ENCODE results near the gene LARP4. TPM values are rescaled to one million over a fixed set of nuclear protein-coding genes. Genes with fewer than 3 reads are reported as not detected.

LARP4 gene
- total RNA-seq, 1 experiment from 2014 or later = 92.7 TPM

DNA sequence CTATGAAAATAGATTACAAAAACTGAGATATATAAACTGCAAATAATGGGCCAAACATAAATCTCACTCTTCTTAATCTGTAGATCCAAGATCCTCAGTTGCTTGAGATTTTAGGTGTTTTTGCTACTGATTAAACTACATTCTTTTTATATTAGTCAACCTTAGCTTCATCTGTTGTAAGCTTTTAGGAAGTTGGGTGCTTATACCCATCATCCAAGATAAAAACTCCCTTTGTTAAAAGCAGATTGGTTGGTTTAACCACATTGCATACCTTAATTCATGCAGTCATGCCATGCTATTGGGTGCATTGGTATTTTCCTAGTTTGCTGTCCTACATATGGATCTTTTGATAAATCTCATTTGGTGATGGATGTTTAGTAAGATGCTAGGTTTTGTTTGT lies 57.9 kb downstream of the LARP4 start:
- DNase-seq (ENCODE audit: low read depth, low spot score) (no peak), ATAC-seq (no peak)
- CTCF ChIA-PET = no interaction called here
- POLR2A ChIA-PET = no interaction called here
- intact Hi-C loops (cut with micrococcal nuclease; ENCODE audit: unreplicated experiment) (no loop called here), in situ Hi-C loops (cut with HindIII; ENCODE audit: low pct_unique_long_range_greater_than_20kb, low sequenced_read_pairs) (no loop called here)
- Histone ChIP-seq H3K4me3 (ENCODE audit: low read depth in 2 of 2, low read length in 2 of 2) (no peak overlapping the region), H3K9me3 (ENCODE audit: control insufficient read depth, insufficient read depth, low read depth, low read length) (no peaks in the 10 kb centered on the region), H3K27ac (ENCODE audit: low read length) (no peak overlapping the region), H3K4me1 (ENCODE audit: control insufficient read depth, insufficient read depth, low read length) (no peaks in the 10 kb centered on the region), H3K36me3 (ENCODE audit: control insufficient read depth, insufficient read depth, low read length) (peaks cover 23% of the 10 kb centered on the region), H3K27me3 (ENCODE audit: control insufficient read depth, insufficient read depth, low read length) (no peaks in the 10 kb centered on the region)
- BruUV-seq (replicated peaks) = no TSS peak
- TF ChIP-seq, protein P1, sequence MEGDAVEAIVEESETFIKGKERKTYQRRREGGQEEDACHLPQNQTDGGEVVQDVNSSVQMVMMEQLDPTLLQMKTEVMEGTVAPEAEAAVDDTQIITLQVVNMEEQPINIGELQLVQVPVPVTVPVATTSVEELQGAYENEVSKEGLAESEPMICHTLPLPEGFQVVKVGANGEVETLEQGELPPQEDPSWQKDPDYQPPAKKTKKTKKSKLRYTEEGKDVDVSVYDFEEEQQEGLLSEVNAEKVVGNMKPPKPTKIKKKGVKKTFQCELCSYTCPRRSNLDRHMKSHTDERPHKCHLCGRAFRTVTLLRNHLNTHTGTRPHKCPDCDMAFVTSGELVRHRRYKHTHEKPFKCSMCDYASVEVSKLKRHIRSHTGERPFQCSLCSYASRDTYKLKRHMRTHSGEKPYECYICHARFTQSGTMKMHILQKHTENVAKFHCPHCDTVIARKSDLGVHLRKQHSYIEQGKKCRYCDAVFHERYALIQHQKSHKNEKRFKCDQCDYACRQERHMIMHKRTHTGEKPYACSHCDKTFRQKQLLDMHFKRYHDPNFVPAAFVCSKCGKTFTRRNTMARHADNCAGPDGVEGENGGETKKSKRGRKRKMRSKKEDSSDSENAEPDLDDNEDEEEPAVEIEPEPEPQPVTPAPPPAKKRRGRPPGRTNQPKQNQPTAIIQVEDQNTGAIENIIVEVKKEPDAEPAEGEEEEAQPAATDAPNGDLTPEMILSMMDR (IDR thresholded peaks at IDR 0.05) = no peak
- TF ChIP-seq, protein P2, sequence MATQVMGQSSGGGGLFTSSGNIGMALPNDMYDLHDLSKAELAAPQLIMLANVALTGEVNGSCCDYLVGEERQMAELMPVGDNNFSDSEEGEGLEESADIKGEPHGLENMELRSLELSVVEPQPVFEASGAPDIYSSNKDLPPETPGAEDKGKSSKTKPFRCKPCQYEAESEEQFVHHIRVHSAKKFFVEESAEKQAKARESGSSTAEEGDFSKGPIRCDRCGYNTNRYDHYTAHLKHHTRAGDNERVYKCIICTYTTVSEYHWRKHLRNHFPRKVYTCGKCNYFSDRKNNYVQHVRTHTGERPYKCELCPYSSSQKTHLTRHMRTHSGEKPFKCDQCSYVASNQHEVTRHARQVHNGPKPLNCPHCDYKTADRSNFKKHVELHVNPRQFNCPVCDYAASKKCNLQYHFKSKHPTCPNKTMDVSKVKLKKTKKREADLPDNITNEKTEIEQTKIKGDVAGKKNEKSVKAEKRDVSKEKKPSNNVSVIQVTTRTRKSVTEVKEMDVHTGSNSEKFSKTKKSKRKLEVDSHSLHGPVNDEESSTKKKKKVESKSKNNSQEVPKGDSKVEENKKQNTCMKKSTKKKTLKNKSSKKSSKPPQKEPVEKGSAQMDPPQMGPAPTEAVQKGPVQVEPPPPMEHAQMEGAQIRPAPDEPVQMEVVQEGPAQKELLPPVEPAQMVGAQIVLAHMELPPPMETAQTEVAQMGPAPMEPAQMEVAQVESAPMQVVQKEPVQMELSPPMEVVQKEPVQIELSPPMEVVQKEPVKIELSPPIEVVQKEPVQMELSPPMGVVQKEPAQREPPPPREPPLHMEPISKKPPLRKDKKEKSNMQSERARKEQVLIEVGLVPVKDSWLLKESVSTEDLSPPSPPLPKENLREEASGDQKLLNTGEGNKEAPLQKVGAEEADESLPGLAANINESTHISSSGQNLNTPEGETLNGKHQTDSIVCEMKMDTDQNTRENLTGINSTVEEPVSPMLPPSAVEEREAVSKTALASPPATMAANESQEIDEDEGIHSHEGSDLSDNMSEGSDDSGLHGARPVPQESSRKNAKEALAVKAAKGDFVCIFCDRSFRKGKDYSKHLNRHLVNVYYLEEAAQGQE (IDR thresholded peaks at IDR 0.05; ENCODE audit: insufficient read depth in 1 of 2, low read depth in 2 of 2, low read length in 1 of 2) = no peak
- no peak for TF ChIP-seq POLR2AphosphoS5 (IDR thresholded peaks at IDR 0.05; ENCODE audit: low read depth, low read length)
- TF ChIP-seq TCF7L2 (IDR thresholded peaks at IDR 0.05; ENCODE audit: low read depth, low read length) = no peak
- no peak for TF ChIP-seq SIN3A (IDR thresholded peaks at IDR 0.05; ENCODE audit: borderline replicate concordance, insufficient read depth, low read depth, low read length)

DNA sequence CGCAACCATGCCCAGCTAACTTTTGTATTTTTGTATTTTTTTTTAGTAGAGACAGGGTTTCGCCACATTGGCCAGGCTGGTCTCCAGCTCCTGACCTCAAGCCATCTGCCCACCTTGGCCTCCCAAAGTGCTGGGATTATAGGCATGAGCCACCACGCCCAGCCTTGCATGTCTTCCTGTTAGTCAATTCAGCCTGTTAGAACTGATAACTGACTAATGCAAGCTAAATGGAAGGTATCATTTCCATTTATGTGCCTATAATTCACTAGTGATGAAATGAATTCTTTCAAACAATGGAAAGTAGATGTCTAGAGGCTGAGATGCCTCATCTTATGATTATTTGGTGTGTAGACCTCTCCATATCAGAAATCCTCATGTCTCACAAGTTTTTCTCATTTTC lies 66.8 kb downstream of the LARP4 start:
- CTCF ChIA-PET = no interaction called here
- no peak for ATAC-seq

More for the DNA sequence above, 66.8 kb downstream of the LARP4 start:
- DNase-seq (ENCODE audit: low read depth, low spot score) = no peak
- Histone ChIP-seq H3K4me1 (ENCODE audit: control insufficient read depth, insufficient read depth, low read length) (no peaks in the 10 kb centered on the region), H3K27ac (ENCODE audit: low read length) (no peak overlapping the region), H3K4me3 (ENCODE audit: low read depth in 2 of 2, low read length in 2 of 2) (no peak overlapping the region), H3K27me3 (ENCODE audit: control insufficient read depth, insufficient read depth, low read length) (no peaks in the 10 kb centered on the region), H3K36me3 (ENCODE audit: control insufficient read depth, insufficient read depth, low read length) (peaks cover 14% of the 10 kb centered on the region; the same call in 1 of the 2 replicates), H3K9me3 (ENCODE audit: control insufficient read depth, insufficient read depth, low read depth, low read length) (no peaks in the 10 kb centered on the region)
- in situ Hi-C loops (cut with HindIII; ENCODE audit: low pct_unique_long_range_greater_than_20kb, low sequenced_read_pairs) (no loop called here), intact Hi-C loops (cut with micrococcal nuclease; ENCODE audit: unreplicated experiment) (no loop called here)
- TF ChIP-seq, protein P1 (IDR thresholded peaks at IDR 0.05) = no peak
- TF ChIP-seq SIN3A (IDR thresholded peaks at IDR 0.05; ENCODE audit: borderline replicate concordance, insufficient read depth, low read depth, low read length) = no peak
- TF ChIP-seq POLR2AphosphoS5 (IDR thresholded peaks at IDR 0.05; ENCODE audit: low read depth, low read length) = no peak
- no peak for TF ChIP-seq TCF7L2 (IDR thresholded peaks at IDR 0.05; ENCODE audit: low read depth, low read length)
- TF ChIP-seq, protein P2 (IDR thresholded peaks at IDR 0.05; ENCODE audit: insufficient read depth in 1 of 2, low read depth in 2 of 2, low read length in 1 of 2) = no peak
- no TSS peak for BruUV-seq (replicated peaks)
- POLR2A ChIA-PET = interaction anchor here (0.6 to 0.7 kb wide), 2 partner anchors 25 to 154 kb away, joined by 5 to 6 read pairs; no protein-coding TSS in a partner anchor
